Measurements from ENCODE around the gene TBX5. TPM values are rescaled to one million over a fixed set of nuclear protein-coding genes. Genes with fewer than 3 reads are reported as not detected.

TBX5 gene
- total and polyA plus RNA-seq, 2 donors from 2014 or later = not detected

DNA sequence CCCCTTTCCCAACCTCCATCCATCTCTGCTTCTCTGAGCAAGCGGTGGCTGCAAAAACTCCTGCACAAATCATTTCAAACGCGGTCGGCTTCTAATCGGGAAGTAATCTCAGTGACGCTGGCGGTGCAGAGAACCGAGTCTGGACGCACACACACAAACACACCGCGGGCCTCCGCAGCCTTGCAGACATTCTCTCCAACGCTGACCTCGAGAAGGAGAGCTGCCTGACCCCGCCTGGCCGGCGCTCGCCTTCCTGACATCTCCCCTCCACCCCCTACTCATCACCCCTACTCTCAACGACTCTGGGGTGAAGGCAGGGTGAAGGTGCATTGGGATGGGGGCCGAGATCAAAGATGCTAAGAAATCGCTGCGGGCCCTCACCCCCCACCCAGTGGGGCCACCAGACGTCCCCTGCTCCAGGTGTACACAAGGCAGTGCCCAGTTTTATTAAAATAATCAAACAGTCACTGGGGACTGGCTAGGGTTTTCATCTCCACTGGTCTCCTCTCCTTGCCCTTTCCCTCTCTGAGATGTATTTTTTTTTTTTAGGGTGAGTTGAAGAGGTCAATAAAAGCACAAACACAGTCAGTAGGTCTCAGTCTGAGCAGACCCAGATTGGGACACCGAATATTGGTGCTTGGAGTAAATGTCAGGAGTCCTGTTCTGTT is 506 bp upstream of the TBX5 start:
- FAIRE-seq = no peak
- Histone ChIP-seq H3K9me3 (ENCODE audit: control insufficient read depth in 2 of 3, insufficient read depth in 1 of 3, low read length in 3 of 3) (no peaks in the 10 kb centered on the region), H3K36me3 (ENCODE audit: control insufficient read depth in 2 of 3, insufficient read depth in 3 of 3, low read length in 3 of 3) (no peaks in the 10 kb centered on the region), H3K9ac (ENCODE audit: low read length in 3 of 3) (no peak overlapping the region), H3K27me3 (ENCODE audit: control insufficient read depth, insufficient read depth, low read length) (peaks cover 73% of the 10 kb centered on the region), H3K4me1 (ENCODE audit: control insufficient read depth in 2 of 3, insufficient read depth in 2 of 3, low read depth in 1 of 3, low read length in 3 of 3) (peaks cover 0 to 4% (median 0%) of the 10 kb centered on the region in 3 donors), H3K27ac (ENCODE audit: low read depth in 2 of 2, low read length in 2 of 2) (no peak overlapping the region), H3K4me3 (ENCODE audit: low read length in 3 of 3) (no peak overlapping the region)
- TF ChIP-seq, protein P1, sequence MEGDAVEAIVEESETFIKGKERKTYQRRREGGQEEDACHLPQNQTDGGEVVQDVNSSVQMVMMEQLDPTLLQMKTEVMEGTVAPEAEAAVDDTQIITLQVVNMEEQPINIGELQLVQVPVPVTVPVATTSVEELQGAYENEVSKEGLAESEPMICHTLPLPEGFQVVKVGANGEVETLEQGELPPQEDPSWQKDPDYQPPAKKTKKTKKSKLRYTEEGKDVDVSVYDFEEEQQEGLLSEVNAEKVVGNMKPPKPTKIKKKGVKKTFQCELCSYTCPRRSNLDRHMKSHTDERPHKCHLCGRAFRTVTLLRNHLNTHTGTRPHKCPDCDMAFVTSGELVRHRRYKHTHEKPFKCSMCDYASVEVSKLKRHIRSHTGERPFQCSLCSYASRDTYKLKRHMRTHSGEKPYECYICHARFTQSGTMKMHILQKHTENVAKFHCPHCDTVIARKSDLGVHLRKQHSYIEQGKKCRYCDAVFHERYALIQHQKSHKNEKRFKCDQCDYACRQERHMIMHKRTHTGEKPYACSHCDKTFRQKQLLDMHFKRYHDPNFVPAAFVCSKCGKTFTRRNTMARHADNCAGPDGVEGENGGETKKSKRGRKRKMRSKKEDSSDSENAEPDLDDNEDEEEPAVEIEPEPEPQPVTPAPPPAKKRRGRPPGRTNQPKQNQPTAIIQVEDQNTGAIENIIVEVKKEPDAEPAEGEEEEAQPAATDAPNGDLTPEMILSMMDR (IDR thresholded peaks at IDR 0.05; ENCODE audit: borderline replicate concordance, extremely low read depth, insufficient read depth) = no peak
- intact Hi-C loops (cut with DNase I) = no loop called here
- no peak for DNase-seq

DNA sequence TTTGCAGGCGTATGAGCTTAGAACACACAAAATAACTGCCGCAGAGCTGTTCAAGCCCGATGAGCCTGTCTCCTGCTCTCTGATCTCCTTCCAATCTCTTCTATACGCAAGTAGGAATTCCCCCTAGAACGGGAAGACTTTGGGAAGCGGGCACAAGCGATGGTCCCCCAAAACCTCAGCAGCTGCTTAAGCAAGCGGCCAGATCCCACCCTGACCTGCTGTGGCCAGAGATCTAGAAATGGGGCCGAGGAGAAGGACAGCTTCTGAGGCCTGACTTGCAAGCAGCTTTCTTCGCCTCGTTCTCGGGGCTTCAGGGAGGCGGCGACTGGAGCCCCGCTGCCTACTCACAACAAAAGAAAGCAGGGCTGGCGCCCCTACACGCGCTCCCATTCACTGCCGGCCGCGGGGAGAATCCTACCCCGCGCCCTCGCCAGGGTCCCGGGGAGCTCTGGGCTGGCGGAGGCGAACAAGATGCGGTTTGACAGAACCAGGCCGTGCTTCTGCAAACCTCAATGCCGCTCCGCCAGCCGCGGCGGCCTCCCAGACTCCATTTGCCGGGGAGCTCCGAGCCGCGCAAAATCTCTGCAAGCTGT is 922 bp downstream of the TBX5 start:
- no peaks in the 10 kb centered on the region for H3K36me3 ChIP-seq (ENCODE audit: control insufficient read depth in 2 of 3, insufficient read depth in 3 of 3, low read length in 3 of 3)
- peaks cover 0 to 4% (median 0%) of the 10 kb centered on the region in 3 donors for H3K4me1 ChIP-seq (ENCODE audit: control insufficient read depth in 2 of 3, insufficient read depth in 2 of 3, low read depth in 1 of 3, low read length in 3 of 3)
- H3K4me3 ChIP-seq (ENCODE audit: low read length in 3 of 3) = no peak overlapping the region
- no peak for FAIRE-seq
- peaks cover 74% of the 10 kb centered on the region for H3K27me3 ChIP-seq (ENCODE audit: control insufficient read depth, insufficient read depth, low read length)
- intact Hi-C loops (cut with DNase I) = no loop called here
- no peak overlapping the region for H3K27ac ChIP-seq (ENCODE audit: low read depth in 2 of 2, low read length in 2 of 2)
- no peaks in the 10 kb centered on the region for H3K9me3 ChIP-seq (ENCODE audit: control insufficient read depth in 2 of 3, insufficient read depth in 1 of 3, low read length in 3 of 3)
- no peak overlapping the region for H3K9ac ChIP-seq (ENCODE audit: low read length in 3 of 3)
- DNase-seq = no peak
- TF ChIP-seq, protein P1 (IDR thresholded peaks at IDR 0.05; ENCODE audit: borderline replicate concordance, extremely low read depth, insufficient read depth) = no peak

DNA sequence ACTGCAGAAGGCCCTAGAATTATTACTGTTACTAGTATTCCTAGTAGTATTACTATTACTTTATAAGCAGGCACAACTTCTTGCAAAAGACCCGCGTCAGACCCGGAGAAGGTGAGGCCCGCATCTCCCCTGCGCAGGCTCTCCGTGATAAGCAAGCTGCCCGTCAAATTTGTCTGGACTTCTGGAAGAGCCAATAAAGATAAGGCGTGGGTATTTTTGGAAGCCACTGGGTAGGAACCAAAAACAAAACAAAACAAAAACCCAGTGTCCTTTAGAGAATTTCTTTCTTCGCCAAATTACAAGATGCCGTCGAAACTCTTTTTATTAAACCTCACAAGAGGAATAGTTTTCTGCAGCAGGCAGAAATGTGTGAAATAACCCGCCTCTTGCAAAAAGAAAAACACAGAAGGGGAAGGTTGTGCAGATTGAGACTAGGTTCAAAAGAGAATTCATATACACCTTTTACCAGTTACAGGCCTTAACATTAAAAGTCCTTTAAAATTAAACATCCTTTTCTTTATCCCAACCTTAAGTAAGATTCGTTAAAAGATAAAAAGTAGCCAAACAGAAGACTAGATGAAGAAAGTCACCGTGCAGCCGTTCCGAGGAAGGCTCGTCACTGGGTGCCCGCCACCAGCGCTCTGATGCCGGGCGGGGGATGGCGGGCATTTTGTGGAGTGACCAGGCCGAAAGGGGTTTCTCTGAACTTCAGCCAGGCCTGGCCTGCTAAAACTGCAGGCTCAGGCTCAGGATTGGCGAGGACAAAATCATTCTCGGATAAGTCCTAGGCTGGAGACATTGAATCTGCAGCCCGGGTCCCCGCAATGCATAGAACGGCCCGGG is 1.6 kb downstream of the TBX5 start:
- intact Hi-C loops (cut with DNase I) = no loop called here
- Histone ChIP-seq H3K4me3 (ENCODE audit: low read length in 3 of 3) (no peak overlapping the region), H3K9me3 (ENCODE audit: control insufficient read depth in 2 of 3, insufficient read depth in 1 of 3, low read length in 3 of 3) (no peaks in the 10 kb centered on the region), H3K9ac (ENCODE audit: low read length in 3 of 3) (no peak overlapping the region), H3K36me3 (ENCODE audit: control insufficient read depth in 2 of 3, insufficient read depth in 3 of 3, low read length in 3 of 3) (no peaks in the 10 kb centered on the region), H3K4me1 (ENCODE audit: control insufficient read depth in 2 of 3, insufficient read depth in 2 of 3, low read depth in 1 of 3, low read length in 3 of 3) (peaks cover 0 to 4% (median 0%) of the 10 kb centered on the region in 3 donors), H3K27ac (ENCODE audit: low read depth in 2 of 2, low read length in 2 of 2) (no peak overlapping the region), H3K27me3 (ENCODE audit: control insufficient read depth, insufficient read depth, low read length) (peaks cover 78% of the 10 kb centered on the region)
- TF ChIP-seq, protein P1 (IDR thresholded peaks at IDR 0.05; ENCODE audit: borderline replicate concordance, extremely low read depth, insufficient read depth) = no peak
- DNase-seq (no peak), FAIRE-seq (no peak)
